ES-I3 (cell line): ENCODE data around the gene TLE7.
A peak's percentile ranks its signal among the peaks of the same experiment; 100 is the strongest.

Experiments used
- H3K36me3 ChIP-seq: 2 replicates; pipeline ENCODE4 v1.6.1; 2013; ENCODE audit warnings: mild to moderate bottlenecking, low read length, control low read depth, moderate library complexity; ENCODE audit not compliant: insufficient read depth
- H3K4me1 ChIP-seq: 2 replicates; pipeline ENCODE4 v1.6.1; 2013; ENCODE audit warnings: mild to moderate bottlenecking, control low read depth, low read length; ENCODE audit not compliant: insufficient read depth
- H3K9ac ChIP-seq: 2 replicates; pipeline ENCODE4 v1.6.1; 2013; ENCODE audit warnings: low read depth, mild to moderate bottlenecking, low read length, moderate library complexity
- H3K9me3 ChIP-seq: 2 replicates; pipeline ENCODE4 v1.6.1; 2013; ENCODE audit warnings: mild to moderate bottlenecking, low read length, moderate library complexity; ENCODE audit not compliant: control insufficient read depth, insufficient read depth

Gene TLE7

GRCh38 chr16:71464231-71464630 is 22.4 kb upstream of the TLE7 start:
- Histone ChIP-seq H3K9ac (no peak overlapping the region), H3K4me1 (no peaks in the 10 kb centered on the region), H3K36me3 (no peaks in the 10 kb centered on the region), H3K9me3 (no peaks in the 10 kb centered on the region)

GRCh38 chr16:71461686-71462648 is 20.1 kb upstream of the TLE7 start, which contains the start of gene ZNF23:
Gene ZNF23, minus strand, starts transcription at chr16:71462247. Its CDS starts 5,451 bp downstream, at chr16:71456796.
- Histone ChIP-seq H3K36me3 (no peaks in the 10 kb centered on the region), H3K4me1 (no peaks in the 10 kb centered on the region), H3K9me3 (no peaks in the 10 kb centered on the region), H3K9ac (peak within 1 kb of the TSS; percentile 88)

- Histone ChIP-seq H3K4me1 (no peaks in the 10 kb centered on the region), H3K9me3 (no peaks in the 10 kb centered on the region), H3K9ac (no peak overlapping the region), H3K36me3 (no peaks in the 10 kb centered on the region)
Measured at GRCh38 chr16:71460941-71461340, 19.1 kb upstream of the TLE7 start.

GRCh38 chr16:71460236-71460635 is 18.4 kb upstream of the TLE7 start:
- Histone ChIP-seq H3K4me1 (no peaks in the 10 kb centered on the region), H3K36me3 (no peaks in the 10 kb centered on the region)

GRCh38 chr16:71459510-71459909 is 17.7 kb upstream of the TLE7 start:
- no peaks in the 10 kb centered on the region for H3K4me1 ChIP-seq
- no peaks in the 10 kb centered on the region for H3K36me3 ChIP-seq
- H3K9me3 ChIP-seq: no peaks in the 10 kb centered on the region
- no peak overlapping the region for H3K9ac ChIP-seq

More at GRCh38 chr16:71460236-71460635, 18.4 kb upstream of the TLE7 start:
- Histone ChIP-seq H3K9me3 (no peaks in the 10 kb centered on the region), H3K9ac (no peak overlapping the region)

- peaks cover 9% of the 10 kb centered on the region; the same call in 1 of the 2 replicates for H3K36me3 ChIP-seq
- H3K9ac ChIP-seq: no peak overlapping the region
- no peaks in the 10 kb centered on the region; the same call in 1 of the 2 replicates for H3K9me3 ChIP-seq
- H3K4me1 ChIP-seq: no peaks in the 10 kb centered on the region
Measured at GRCh38 chr16:71456801-71457200, 14.9 kb upstream of the TLE7 start.

- Histone ChIP-seq H3K4me1 (no peaks in the 10 kb centered on the region), H3K9me3 (peaks cover 21% of the 10 kb centered on the region), H3K9ac (no peak overlapping the region), H3K36me3 (peaks cover 31% of the 10 kb centered on the region)
Measured at GRCh38 chr16:71453036-71453435, 11.2 kb upstream of the TLE7 start.

- Histone ChIP-seq H3K9me3 (peaks cover 40% of the 10 kb centered on the region), H3K4me1 (no peaks in the 10 kb centered on the region), H3K36me3 (peaks cover 32% of the 10 kb centered on the region)
Measured at GRCh38 chr16:71449020-71449419, 7.2 kb upstream of the TLE7 start.

GRCh38 chr16:71448274-71448866 is 6.5 kb upstream of the TLE7 start:
- Histone ChIP-seq H3K4me1 (no peaks in the 10 kb centered on the region), H3K36me3 (peaks cover 32% of the 10 kb centered on the region), H3K9ac (no peak overlapping the region), H3K9me3 (peaks cover 40% of the 10 kb centered on the region)

More at GRCh38 chr16:71449020-71449419, 7.2 kb upstream of the TLE7 start:
- no peak overlapping the region for H3K9ac ChIP-seq

GRCh38 chr16:71443714-71444113 is 1.9 kb upstream of the TLE7 start:
- Histone ChIP-seq H3K9ac (no peak overlapping the region), H3K9me3 (peaks cover 26% of the 10 kb centered on the region), H3K36me3 (peaks cover 8% of the 10 kb centered on the region), H3K4me1 (no peaks in the 10 kb centered on the region)

- peaks cover 9% of the 10 kb centered on the region for H3K9me3 ChIP-seq
- no peak overlapping the region for H3K9ac ChIP-seq
- H3K4me1 ChIP-seq: no peaks in the 10 kb centered on the region
- H3K36me3 ChIP-seq: no peaks in the 10 kb centered on the region
Measured at GRCh38 chr16:71441348-71442050, 355 bp downstream of the TLE7 start.

GRCh38 chr16:71440669-71441347 is 1.0 kb downstream of the TLE7 start:
- no peaks in the 10 kb centered on the region for H3K36me3 ChIP-seq
- H3K9ac ChIP-seq: no peak overlapping the region
- H3K9me3 ChIP-seq: peaks cover 5% of the 10 kb centered on the region
- no peaks in the 10 kb centered on the region for H3K4me1 ChIP-seq

- Histone ChIP-seq H3K36me3 (no peaks in the 10 kb centered on the region), H3K9me3 (no peaks in the 10 kb centered on the region), H3K9ac (no peak overlapping the region), H3K4me1 (no peaks in the 10 kb centered on the region)
Measured at GRCh38 chr16:71439523-71439922, 2.3 kb downstream of the TLE7 start.

GRCh38 chr16:71436473-71436872 is 5.4 kb downstream of the TLE7 start:
- H3K4me1 ChIP-seq: no peaks in the 10 kb centered on the region
- H3K9me3 ChIP-seq: no peaks in the 10 kb centered on the region
- no peaks in the 10 kb centered on the region for H3K36me3 ChIP-seq
- no peak overlapping the region for H3K9ac ChIP-seq
